ENCODE results near the gene B3GALT4.
A peak's percentile ranks its signal among the peaks of the same experiment; 100 is the strongest.

The B3GALT4 gene

GRCh38 chr6:33316603-33317418 is 39.9 kb downstream of the B3GALT4 start:
- Mint-ChIP-seq H3K9me3 (no peaks in the 10 kb centered on the region), H3K4me1 (ENCODE audit: low read depth in 2 of 2) (peaks cover 73 to 80% of the 10 kb centered on the region in 2 donors), H3K4me3 (peak overlapping the region; percentile 92 to 99), H3K27ac (peak overlapping the region; percentile 94 to 100), H3K36me3 (ENCODE audit: insufficient read depth) (peaks cover 75% of the 10 kb centered on the region), H3K27me3 (no peaks in the 10 kb centered on the region)
- no peak for DNase-seq
- no peak for ATAC-seq (replicated peaks)

GRCh38 chr6:33317419-33317668 is 40.4 kb downstream of the B3GALT4 start:
- H3K36me3 Mint-ChIP-seq (ENCODE audit: insufficient read depth) = peaks cover 75% of the 10 kb centered on the region
- H3K4me1 Mint-ChIP-seq (ENCODE audit: low read depth in 2 of 2) = peaks cover 72 to 80% of the 10 kb centered on the region in 2 donors
- no peaks in the 10 kb centered on the region for H3K27me3 Mint-ChIP-seq
- DNase-seq = no peak
- no peak for ATAC-seq (replicated peaks)
- peak overlapping the region; percentile 92 to 99 for H3K4me3 Mint-ChIP-seq
- no peaks in the 10 kb centered on the region for H3K9me3 Mint-ChIP-seq
- peak overlapping the region; percentile 94 to 100 for H3K27ac Mint-ChIP-seq

- DNase-seq = peak; percentile 93 to 97 (median 94)
- Mint-ChIP-seq H3K36me3 (ENCODE audit: insufficient read depth) (peaks cover 75% of the 10 kb centered on the region), H3K4me3 (peak within 1 kb of the TSS; percentile 92 to 99), H3K9me3 (no peaks in the 10 kb centered on the region), H3K27ac (peak within 1 kb of the TSS; percentile 94 to 100), H3K27me3 (no peaks in the 10 kb centered on the region), H3K4me1 (ENCODE audit: low read depth in 2 of 2) (peaks cover 69 to 80% of the 10 kb centered on the region in 2 donors)
- ATAC-seq (replicated peaks) = peak; percentile 54
These were observed 40.9 kb downstream of the B3GALT4 start, which contains the start of gene ZBTB22 for GRCh38 chr6:33317669-33318425. Gene ZBTB22, minus strand, starts transcription at chr6:33317744. Its CDS starts 828 bp downstream, at chr6:33316916.

- H3K4me3 Mint-ChIP-seq = peak overlapping the region; percentile 92 to 99
- H3K9me3 Mint-ChIP-seq = no peaks in the 10 kb centered on the region
- ATAC-seq (replicated peaks) (no peak), DNase-seq (no peak)
- H3K36me3 Mint-ChIP-seq (ENCODE audit: insufficient read depth) = peaks cover 72% of the 10 kb centered on the region
- H3K4me1 Mint-ChIP-seq (ENCODE audit: low read depth in 2 of 2) = peaks cover 72 to 81% of the 10 kb centered on the region in 2 donors
- peak overlapping the region; percentile 94 to 100 for H3K27ac Mint-ChIP-seq
- no peaks in the 10 kb centered on the region for H3K27me3 Mint-ChIP-seq
These were observed 41.6 kb downstream of the B3GALT4 start for GRCh38 chr6:33318426-33319073.

GRCh38 chr6:33319939-33320314 is 43.0 kb downstream of the B3GALT4 start:
- H3K4me1 Mint-ChIP-seq (ENCODE audit: low read depth in 2 of 2) = peaks cover 68 to 80% of the 10 kb centered on the region in 2 donors
- peak overlapping the region in 1 of 2 donors; percentile 83 for H3K27ac Mint-ChIP-seq
- no peak for ATAC-seq (replicated peaks)
- DNase-seq = no peak
- H3K36me3 Mint-ChIP-seq (ENCODE audit: insufficient read depth) = peaks cover 63% of the 10 kb centered on the region
- peak overlapping the region; percentile 95 to 99 for H3K4me3 Mint-ChIP-seq
- H3K27me3 Mint-ChIP-seq = no peaks in the 10 kb centered on the region
- no peaks in the 10 kb centered on the region for H3K9me3 Mint-ChIP-seq

GRCh38 chr6:33320315-33321181 is 43.6 kb downstream of the B3GALT4 start:
- H3K27ac Mint-ChIP-seq = peak overlapping the region; percentile 83 to 96
- H3K4me3 Mint-ChIP-seq = peak overlapping the region; percentile 95 to 99
- H3K27me3 Mint-ChIP-seq = no peaks in the 10 kb centered on the region
- no peak for ATAC-seq (replicated peaks)
- peaks cover 66 to 77% of the 10 kb centered on the region in 2 donors for H3K4me1 Mint-ChIP-seq (ENCODE audit: low read depth in 2 of 2)
- H3K9me3 Mint-ChIP-seq = no peaks in the 10 kb centered on the region
- DNase-seq = no peak
- H3K36me3 Mint-ChIP-seq (ENCODE audit: insufficient read depth) = peaks cover 60% of the 10 kb centered on the region

GRCh38 chr6:33321227-33321626 is 44.3 kb downstream of the B3GALT4 start:
- Mint-ChIP-seq H3K4me1 (ENCODE audit: low read depth in 2 of 2) (peaks cover 60 to 71% of the 10 kb centered on the region in 2 donors), H3K9me3 (no peaks in the 10 kb centered on the region), H3K27me3 (no peaks in the 10 kb centered on the region), H3K4me3 (peak overlapping the region; percentile 95 to 99), H3K36me3 (ENCODE audit: insufficient read depth) (peaks cover 58% of the 10 kb centered on the region), H3K27ac (peak overlapping the region; percentile 57 to 96)
- ATAC-seq (replicated peaks) (no peak), DNase-seq (no peak)

- peak overlapping the region; percentile 95 to 96 for H3K27ac Mint-ChIP-seq
- no peaks in the 10 kb centered on the region for H3K9me3 Mint-ChIP-seq
- no peak for DNase-seq
- H3K36me3 Mint-ChIP-seq (ENCODE audit: insufficient read depth) = peaks cover 47% of the 10 kb centered on the region
- peak overlapping the region; percentile 95 to 99 for H3K4me3 Mint-ChIP-seq
- peaks cover 44 to 53% of the 10 kb centered on the region in 2 donors for H3K4me1 Mint-ChIP-seq (ENCODE audit: low read depth in 2 of 2)
- ATAC-seq (replicated peaks) = no peak
- no peaks in the 10 kb centered on the region for H3K27me3 Mint-ChIP-seq
These were observed 46.7 kb downstream of the B3GALT4 start for GRCh38 chr6:33323623-33323948.

- ATAC-seq (replicated peaks) (no peak), DNase-seq (no peak)
- Mint-ChIP-seq H3K36me3 (ENCODE audit: insufficient read depth) (peaks cover 43% of the 10 kb centered on the region), H3K9me3 (no peaks in the 10 kb centered on the region), H3K4me3 (peak overlapping the region; percentile 95 to 99), H3K27me3 (no peaks in the 10 kb centered on the region), H3K27ac (peak overlapping the region; percentile 95 to 96), H3K4me1 (ENCODE audit: low read depth in 2 of 2) (peaks cover 40 to 48% of the 10 kb centered on the region in 2 donors)
These were observed 47.2 kb downstream of the B3GALT4 start for GRCh38 chr6:33324125-33324524.
